Measurements from ENCODE around the gene DLK2.
A peak's percentile ranks its signal among the peaks of the same experiment; 100 is the strongest.
"Not testable (repeated sequence)": the region's sequence is repeated elsewhere in the genome, so short reads cannot be mapped to it uniquely, and the experiment has no call there.

DLK2 gene

GRCh38 chr6:43427406-43428111 is 27.8 kb downstream of the DLK2 start, which contains the start of gene ABCC10:
ABCC10 (plus strand) TSS chr6:43427541; CDS start chr6:43427979, 438 bp downstream.
- DNase-seq, result peak; percentile 55 to 98 (median 88)

DNA sequence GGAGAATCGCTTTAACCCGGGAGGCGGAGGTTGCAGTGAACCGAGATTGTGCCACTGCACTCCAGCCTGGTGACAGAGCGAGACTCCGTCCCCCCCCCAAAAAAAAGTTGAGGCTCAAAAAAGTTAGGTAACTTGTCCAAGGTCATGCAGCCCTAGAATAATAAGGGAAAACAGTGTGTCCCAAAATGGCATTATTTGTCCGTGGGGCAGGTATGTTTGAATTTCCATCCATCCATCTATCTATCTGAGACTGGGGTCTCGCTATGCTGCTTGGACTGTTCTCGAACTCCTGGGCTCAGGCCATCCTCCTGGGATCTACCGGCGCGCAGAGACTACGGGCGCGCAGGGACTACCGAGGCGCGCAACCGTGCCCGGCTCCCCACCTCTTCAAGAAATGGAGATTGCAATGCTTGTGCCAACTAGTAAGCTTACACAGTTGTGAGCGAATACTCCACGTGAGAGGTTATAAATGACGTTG is 28.4 kb downstream of the DLK2 start:
- no peak for DNase-seq

- not testable (repeated sequence) for DNase-seq
These were observed 30.3 kb downstream of the DLK2 start for GRCh38 chr6:43425083-43425482.

DNA sequence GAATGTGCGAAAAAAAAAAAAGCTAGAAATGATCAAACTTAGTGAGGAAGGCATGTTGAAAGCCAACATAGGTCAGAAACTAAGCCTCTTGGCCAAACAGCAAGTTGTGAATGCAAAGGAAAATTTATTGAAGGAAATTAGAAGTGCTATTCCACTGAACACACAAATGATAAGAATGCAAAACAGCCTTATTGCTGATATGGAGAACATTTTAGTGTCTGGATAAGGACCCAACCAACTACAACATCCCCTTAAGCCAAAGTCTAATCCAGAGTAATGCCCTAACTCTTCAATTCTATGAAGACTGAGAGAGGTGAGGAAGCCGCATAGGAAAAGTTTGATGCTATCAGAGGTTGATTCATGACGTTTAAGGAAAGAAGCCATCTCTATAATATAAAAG is 33.5 kb downstream of the DLK2 start:
- DNase-seq, result no peak

DNA sequence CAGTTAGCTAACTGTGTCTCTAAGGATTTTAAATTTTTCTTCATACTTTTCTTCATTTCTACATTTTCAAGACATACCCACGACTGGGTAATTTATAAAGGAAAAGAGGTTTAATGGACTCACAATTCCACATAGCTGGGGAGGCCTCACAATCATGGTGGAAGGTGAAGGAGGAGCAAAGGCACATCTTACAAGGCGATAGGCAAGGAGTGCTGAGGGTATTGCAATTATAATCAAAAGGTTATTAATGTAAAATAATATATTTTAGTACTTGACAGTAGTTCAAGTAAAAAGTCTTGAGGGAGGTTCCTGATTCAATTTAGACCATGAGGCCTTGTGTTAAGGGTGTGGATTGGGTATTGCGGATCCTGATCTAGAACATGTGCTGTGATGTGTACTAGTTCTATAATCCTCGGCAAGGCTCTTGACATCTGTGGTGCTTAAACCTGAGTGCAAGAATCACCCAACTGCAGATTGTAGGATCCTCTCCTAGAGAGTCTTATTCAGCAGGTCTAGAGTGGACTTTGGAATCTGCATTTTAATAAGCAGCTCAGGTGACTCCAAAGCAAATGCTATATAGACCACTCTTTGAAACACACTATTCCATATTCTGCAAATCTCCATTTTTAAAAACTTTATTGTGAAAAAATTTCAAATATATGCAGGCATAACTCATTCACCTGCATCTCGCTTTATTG is 35.2 kb downstream of the DLK2 start:
- DNase-seq, result no peak

DNA sequence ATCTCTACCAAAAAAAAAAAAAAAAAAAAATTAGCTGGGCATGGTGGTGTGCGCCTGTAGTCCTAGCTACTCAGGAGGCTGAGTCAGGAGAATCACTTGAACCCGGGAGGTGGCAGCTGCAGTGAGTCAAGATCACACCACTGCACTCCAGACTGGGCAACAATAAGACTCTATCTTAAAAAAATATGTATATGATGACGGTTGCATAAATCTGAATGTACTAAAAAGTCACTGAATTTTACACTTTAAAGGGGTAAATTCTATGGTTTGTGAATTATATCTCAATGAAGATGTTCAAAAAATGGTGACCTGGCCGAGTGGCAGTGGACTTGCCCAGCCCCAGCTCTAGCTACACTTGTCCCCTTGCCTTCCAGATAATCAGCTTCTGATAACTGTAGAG is 38.4 kb downstream of the DLK2 start:
- DNase-seq, result no peak

DNA sequence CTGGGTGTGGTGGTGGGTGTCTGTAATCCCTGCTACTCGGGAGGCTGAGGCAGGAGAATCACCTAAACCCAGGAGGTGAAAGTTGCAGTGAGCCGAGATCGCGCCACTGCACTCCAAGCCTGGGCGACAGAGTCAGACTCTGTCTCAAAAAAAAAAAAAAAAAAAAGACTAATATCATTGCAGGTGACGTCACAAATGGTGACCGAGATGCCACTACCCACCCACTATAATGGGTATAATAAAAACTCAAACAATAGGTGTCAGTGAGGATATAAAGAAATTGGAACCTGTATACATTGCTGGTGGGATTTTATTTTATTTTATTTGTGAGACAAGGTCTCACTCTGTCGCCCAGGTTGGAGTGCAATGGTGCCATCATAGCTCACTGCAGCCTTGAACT is 40.1 kb downstream of the DLK2 start:
- not testable (repeated sequence) for DNase-seq

GRCh38 chr6:43413002-43413401 is 42.3 kb downstream of the DLK2 start:
- no peak for DNase-seq

DNA sequence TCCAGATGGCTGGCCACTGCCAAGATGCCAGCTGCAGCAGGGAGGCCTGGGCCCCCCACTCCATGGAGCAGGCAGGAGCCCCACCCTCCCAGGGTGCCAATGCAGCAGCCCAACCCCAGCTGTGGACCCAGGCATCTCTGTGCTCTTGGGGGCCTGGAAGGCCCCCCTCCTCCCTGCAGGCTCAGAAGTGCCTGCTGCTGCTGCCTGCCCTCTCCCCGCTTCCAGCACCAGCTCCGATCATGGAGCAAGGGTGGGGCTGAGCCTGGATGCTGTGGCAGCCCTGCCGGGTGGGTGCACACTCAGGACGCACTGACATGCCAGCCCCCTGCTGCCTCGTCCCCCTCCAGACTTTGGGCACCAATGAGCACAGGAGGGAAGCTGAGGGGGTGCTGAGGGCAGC is 42.8 kb downstream of the DLK2 start:
- DNase-seq, result no peak

GRCh38 chr6:43410776-43411175 is 44.6 kb downstream of the DLK2 start:
- not testable (repeated sequence) for DNase-seq

DNA sequence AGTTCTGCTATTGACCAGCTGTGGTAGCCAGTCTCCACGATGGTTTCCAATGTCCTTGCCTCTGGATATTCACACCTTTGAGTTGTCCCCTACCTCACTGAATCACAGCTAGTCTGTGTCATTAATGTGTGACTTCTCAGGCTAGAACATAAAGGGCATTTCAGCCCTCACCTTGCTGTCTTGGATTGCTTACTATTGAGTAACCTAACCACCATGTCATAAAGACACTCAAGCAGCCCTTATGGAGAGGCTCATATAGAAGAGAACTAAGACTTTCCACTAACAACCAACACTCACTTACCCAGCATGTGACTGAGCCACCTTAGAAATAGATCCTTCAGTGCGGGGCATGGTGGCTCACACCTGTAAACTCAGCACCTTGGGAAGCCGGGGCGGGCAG is 47.1 kb downstream of the DLK2 start:
- no peak for DNase-seq

DNA sequence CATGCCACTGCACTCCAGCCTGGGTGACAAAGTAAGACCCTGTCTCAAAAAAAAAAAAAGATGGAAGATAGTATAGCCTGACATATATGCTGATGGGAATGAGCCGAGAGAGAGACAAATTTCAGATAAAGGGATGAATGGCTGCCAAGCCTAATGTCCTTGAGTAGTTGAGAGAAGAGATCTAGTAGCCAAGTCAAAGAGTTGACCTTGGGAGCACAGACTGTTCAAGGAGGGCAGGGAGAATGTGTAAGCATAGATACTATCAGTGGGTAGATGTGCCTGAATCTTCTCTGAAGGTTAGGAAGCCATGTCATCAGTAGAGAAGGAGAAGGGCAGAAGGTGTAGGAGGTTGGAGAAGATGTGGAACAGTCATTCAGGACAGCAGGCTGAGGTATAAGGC is 48.1 kb downstream of the DLK2 start:
- no peak for DNase-seq

- DNase-seq, result no peak
These were observed 50.0 kb downstream of the DLK2 start for GRCh38 chr6:43405354-43405753.

DNA sequence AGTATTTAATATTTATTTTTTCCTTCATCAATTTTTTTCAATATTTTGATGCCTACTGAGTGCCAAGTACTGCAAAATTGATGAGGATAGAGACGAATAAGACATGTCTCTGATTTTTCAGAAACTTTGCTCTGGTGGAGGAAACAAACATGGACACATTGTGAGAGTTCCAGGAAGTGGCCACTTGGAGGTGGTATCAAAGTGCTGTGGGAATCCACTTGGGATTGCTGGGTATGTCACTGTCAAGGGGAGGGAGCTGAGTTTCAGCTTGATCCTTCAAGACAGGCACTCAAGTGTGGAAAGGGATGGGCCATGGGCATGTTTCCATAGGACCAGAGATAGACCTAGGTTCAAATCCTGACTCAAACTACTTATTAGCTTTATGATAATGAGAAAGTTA is 52.5 kb downstream of the DLK2 start:
- DNase-seq, result no peak

DNA sequence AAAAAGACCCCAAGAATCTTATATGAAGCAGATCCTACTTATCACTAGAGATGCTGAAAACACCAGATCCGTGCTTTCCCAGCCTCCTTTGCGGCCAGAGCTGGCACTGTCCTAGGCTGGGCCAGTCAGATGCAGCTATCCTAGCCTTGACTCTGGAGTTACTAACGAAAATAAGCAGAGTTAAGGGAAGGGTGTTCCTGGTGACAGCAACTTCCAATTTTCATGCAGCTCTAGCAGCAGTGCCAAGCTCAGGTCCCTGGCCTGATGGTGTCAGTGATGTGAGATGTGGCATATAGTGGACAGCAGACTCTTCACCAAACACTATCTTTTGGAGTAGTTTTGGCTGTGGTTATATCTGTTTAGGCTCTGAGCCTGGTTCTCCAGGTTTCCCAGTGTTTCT is 53.6 kb downstream of the DLK2 start:
- DNase-seq, result no peak

Data from hypothalamus (tissue), 51 donors.